ENCODE measurements around the gene GAN.

DNA sequence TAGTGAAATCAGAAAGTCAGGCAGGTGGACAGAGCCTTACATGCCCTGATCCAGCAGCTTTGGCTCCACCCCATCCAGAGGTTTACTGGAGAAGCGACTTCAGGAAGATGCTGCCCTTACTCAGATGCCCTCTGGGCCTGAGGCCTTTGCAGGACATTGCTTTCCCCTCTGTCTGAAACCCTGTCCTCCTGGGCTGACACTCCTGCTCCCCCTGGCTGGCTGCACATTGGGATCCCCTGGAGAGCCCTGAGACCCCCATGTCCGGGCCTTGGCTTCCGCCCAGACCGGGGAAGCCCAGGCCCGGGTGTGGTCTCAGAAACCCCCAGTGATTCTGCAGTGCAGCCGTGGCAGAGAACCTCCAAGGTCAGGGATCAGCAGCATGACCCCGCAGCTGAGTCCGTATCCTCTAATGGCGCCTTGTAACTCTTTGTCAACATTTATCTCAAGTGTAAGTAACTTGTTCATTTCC lies 39.7 kb upstream of the GAN start:
- TF ChIP-seq POLR2A (IDR thresholded peaks at IDR 0.05; ENCODE audit: low read depth, low read length) (no peak), POLR2AphosphoS5 (IDR thresholded peaks at IDR 0.05; ENCODE audit: low read depth, low read length) (no peak), TAF1 (IDR thresholded peaks at IDR 0.05; ENCODE audit: borderline replicate concordance, low read depth, low read length) (no peak)
